ENCODE data around the gene CIDEC.

Gene CIDEC

GRCh38 chr3:9879830-9880549, at the start of gene CIDEC:
TSS of gene CIDEC (minus strand) at chr3:9880253. CDS start at chr3:9878486, 1,767 bp downstream.
- DNase-seq, result no peak

GRCh38 chr3:9928158-9928557, 48.1 kb upstream of the CIDEC start:
- no peak for DNase-seq

GRCh38 chr3:9918261-9919038, 38.4 kb upstream of the CIDEC start:
- DNase-seq, result no peak

GRCh38 chr3:9917820-9918219, 37.8 kb upstream of the CIDEC start:
- DNase-seq, result no peak

GRCh38 chr3:9916734-9917680, 37.0 kb upstream of the CIDEC start, which contains the start of gene IL17RC:
TSS of gene IL17RC (plus strand) at chr3:9917098. CDS start at chr3:9917316, 218 bp downstream.
- peak; percentile 93 for DNase-seq

- DNase-seq, result no peak
Measured at GRCh38 chr3:9916346-9916733, 36.3 kb upstream of the CIDEC start.

- DNase-seq, result no peak
Measured at GRCh38 chr3:9915254-9916141, 35.4 kb upstream of the CIDEC start.

GRCh38 chr3:9914559-9915253, 34.7 kb upstream of the CIDEC start:
- DNase-seq, result no peak

GRCh38 chr3:9914011-9914410, 34.0 kb upstream of the CIDEC start:
- no peak for DNase-seq

- DNase-seq, result no peak
Measured at GRCh38 chr3:9913601-9914000, 33.5 kb upstream of the CIDEC start.

- DNase-seq, result peak; percentile 71
Measured at GRCh38 chr3:9912294-9912935, 32.4 kb upstream of the CIDEC start.

GRCh38 chr3:9911863-9912262, 31.8 kb upstream of the CIDEC start:
- DNase-seq, result no peak

GRCh38 chr3:9909221-9910013, 29.4 kb upstream of the CIDEC start:
- DNase-seq, result no peak

- DNase-seq, result no peak
Measured at GRCh38 chr3:9908286-9908685, 28.2 kb upstream of the CIDEC start.

GRCh38 chr3:9906480-9906879, 26.4 kb upstream of the CIDEC start:
- no peak for DNase-seq

GRCh38 chr3:9903904-9904303, 23.9 kb upstream of the CIDEC start:
- no peak for DNase-seq

- DNase-seq, result peak; percentile 53
Measured at GRCh38 chr3:9903238-9903624, 23.2 kb upstream of the CIDEC start.

GRCh38 chr3:9902372-9903237, 22.6 kb upstream of the CIDEC start, which contains the start of gene IL17RE:
TSS of gene IL17RE (plus strand) at chr3:9902848. CDS start at chr3:9902933, 85 bp downstream.
- no peak for DNase-seq

GRCh38 chr3:9901967-9902366, 21.9 kb upstream of the CIDEC start:
- peak; percentile 48 for DNase-seq
